HG02623 (cell line): Measurements from ENCODE around the gene AMHR2.
A peak's percentile ranks its signal among the peaks of the same experiment; 100 is the strongest.
"Not testable (repeated sequence)": the region's sequence is repeated elsewhere in the genome, so short reads cannot be mapped to it uniquely, and the experiment has no call there.

Experiments used
- ATAC-seq: cut with Tn5 transposase; IDR thresholded peaks from one replicate; pipeline ENCODE4 v1.9.1; 2021; ENCODE audit warnings: moderate library complexity; ENCODE audit not compliant: unreplicated experiment

The AMHR2 gene

DNA sequence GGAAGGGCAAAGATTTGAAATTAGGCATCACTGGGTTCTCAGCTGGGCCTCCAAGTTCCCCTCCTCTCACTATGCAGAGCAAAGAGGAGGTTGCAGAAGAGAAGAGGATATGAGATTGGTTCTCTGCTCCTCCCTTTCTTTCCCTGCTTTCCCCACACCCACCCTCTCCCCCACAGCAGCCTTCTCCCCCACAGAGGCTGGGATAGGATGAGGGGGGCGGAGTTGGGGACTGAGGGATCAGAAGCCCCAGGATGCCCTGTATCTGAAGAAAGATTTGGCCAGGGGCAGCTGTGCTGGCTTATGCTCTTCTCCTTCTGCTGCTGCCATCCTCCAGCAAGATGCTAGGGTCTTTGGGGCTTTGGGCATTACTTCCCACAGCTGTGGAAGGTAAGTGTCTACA is at the start of gene AMHR2:
Gene AMHR2, plus strand, starts transcription at position 259 of the 400 bp plus-strand sequence. Its CDS starts 80 bp downstream, at position 339.
- no peak for ATAC-seq

DNA sequence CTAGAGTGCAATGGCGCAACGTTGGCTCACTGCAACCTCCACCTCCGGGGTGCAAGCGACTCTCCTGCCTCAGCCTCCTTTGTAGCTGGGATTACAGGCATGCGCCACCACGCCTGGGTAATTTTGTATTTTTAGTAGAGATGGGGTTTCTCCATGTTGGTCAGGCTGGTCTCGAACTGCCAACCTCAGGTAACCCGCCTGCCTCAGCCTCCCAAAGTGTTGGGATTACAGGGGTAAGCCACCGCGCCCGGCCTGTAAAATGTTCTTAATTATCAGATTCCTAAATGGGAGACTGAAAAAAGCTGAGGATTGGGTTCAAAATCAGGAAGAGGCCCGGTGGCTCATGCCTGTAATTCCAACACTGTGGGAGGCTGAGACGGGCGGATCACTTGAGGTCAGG is 49.4 kb upstream of the AMHR2 start:
- not testable (repeated sequence) for ATAC-seq

DNA sequence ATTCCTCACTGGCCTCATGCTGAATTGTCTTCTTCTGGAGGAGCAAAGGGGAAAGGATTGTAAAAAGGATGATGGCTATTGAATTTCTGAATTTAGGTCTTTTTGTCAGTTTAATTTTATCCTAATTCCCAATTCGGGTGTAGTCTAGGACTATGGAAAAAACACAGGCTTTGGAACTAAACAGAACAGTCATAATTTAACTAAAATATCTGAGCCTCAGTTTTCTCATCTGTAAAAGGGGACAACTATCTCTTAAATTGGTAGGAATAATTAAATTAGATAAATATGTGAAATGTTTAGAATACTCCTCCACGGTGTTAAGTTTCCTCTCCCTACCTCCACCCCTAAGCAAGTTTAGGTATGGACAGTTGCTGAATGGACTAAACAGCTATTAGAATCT is 46.9 kb upstream of the AMHR2 start:
- no peak for ATAC-seq

DNA sequence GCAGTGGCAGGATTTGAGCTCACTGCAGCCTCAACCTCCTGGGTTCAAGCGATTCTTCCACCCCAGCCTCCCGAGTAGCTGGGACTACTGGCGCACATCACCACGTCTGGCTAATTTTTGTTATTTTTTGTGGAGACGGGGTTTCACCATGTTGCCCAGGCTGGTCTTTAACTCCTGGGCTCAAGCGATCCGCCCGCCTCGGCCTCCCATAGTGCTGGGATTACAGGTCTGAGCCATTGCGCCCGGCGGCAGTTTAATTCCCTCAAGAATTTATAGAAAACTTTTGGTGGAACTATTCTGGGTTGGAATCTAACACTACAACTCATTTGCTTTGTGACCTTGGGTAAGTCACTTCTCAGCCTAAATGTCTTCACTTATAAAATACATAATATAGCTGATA is 45.4 kb upstream of the AMHR2 start:
- ATAC-seq = no peak

DNA sequence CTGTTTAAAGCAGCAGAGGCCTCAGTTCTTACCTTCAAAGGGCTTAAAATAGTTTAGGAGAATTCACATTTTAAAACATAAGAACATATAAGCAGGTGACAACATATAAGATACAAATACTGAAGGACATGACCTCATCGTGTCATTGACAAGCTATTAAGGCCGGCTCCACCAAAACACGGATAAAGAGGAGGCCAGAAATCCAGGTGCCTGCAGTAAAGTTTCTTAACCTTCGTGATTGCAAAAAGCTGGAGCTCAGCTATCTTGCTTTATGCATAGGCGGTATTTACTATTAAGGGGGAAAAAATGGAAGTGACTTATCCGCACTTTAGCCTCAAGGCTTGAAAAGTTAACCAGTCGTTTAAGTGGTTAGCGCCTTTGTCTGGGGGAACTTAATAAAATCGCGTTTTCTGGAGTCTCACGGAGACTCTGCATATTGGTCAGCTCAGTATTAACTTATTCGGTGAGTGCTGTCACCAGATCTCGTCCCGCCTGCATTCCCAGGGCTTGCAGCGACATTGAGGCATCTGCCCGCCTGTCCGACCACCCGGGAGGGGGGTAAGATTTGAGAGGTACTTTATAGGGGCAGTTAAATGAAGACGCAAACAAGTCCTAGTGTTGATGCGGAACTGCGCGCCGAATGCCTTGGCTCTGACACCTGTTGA is 44.8 kb upstream of the AMHR2 start:
- no peak for ATAC-seq

DNA sequence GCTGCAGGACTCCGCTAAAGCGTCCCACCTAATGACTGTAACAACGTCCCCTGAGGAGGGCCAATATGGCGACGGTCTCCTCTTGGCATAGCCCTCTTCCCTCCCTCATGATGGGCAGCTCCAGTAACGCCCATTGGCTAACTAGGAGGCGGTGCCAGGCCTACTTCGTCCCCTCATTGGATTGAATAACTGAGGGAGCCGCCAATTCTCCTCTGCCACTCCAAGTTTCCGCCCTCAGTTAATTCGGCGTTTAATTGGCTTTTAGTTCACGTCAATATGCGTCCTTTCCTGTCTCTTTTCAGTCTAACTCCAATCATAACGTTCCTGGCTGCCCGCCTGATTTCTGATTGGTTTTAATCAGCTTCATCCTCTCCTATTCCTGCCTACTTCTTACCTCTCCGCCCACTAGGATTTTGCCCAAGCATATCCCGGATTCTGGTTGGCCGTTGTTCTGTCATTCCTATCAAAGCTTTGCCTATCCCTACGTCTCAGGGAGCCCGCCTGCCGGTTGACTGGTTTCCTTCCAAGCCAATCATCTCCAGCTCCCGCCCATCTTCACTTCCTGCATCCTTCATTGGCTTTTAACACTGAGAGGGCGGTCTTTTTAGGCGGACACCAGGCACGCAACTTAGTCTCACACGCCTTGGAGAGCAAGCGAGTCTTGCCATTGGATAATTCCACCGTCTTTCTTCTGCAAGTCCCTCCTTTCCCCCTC is 44.1 kb upstream of the AMHR2 start:
- peak; percentile 62 for ATAC-seq

DNA sequence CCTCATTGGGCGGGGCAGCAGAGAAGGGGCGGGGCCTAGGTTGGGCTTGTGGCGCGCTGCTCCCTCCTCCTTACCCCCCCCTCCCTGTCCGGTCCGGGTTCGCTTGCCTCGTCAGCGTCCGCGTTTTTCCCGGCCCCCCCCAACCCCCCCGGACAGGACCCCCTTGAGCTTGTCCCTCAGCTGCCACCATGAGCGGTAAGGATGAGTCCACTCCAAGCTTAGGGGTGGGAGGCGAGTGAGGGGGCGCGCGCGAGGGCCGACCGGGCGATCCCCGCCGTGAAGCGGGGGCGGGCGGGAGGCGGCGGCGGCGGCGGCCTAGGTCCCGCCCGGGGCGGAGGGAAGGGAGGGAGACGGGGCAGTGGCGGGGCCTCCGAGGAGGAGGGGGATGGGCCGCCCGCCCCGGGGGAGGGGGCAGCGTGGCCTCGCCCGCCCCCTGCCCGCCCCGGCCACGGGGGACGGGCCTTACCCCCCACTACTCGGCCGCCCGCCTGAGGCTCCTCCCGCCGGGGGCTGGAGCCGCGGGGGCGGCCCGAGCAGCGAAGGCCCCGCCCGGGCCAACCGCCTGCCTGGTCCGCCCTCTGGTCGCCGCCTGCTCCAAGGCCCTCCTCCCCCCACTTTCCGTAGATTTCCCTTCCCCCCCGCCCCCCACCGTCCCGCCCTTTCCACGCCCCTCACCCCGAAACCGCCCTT is 43.4 kb upstream of the AMHR2 start, which contains the start of gene SP1:
Gene SP1, plus strand, starts transcription at position 73 of the 690 bp plus-strand sequence. Its CDS starts 116 bp downstream, at position 189.
- ATAC-seq = peak; percentile 36

DNA sequence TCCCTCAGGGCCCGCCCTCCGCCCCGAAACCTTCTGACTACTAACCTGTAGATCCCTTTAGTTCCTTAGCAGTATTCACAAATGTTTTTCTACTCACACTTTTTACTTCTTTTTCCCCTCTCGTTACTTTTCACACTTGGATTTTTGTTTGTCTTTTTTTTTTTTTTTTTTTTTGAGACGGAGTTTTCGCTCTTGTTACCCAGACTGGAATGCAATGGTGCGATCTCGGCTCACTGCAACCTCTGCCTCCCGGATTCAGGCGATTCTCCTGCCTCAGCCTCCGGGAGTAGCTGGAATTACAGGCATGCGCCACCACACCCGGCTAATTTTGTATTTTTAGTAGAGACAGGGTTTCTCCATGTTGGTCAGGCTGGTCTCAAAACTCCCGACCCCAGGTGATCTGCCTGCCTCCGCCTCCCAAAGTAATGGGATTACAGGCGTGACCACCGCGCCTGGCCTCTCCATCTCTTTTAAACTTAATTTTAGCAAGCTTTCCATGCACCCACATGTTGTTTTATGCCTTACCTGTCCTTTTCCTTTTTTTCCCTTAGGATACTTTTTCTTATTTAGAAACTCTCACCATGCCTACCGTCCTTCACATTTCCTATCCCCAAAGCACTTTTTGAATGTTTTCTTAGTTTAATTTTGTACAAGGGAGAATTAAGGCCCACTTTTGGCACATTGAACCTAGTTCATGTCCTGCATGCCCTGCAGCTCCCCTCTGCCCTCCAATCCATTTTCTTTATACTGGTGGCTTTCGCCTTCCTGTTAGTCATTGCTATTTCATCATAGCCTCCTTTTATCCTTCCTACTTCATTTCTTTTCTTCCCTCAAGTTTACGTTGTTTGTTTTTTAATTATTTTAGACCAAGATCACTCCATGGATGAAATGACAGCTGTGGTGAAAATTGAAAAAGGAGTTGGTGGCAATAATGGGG is 42.6 kb upstream of the AMHR2 start:
- no peak for ATAC-seq

DNA sequence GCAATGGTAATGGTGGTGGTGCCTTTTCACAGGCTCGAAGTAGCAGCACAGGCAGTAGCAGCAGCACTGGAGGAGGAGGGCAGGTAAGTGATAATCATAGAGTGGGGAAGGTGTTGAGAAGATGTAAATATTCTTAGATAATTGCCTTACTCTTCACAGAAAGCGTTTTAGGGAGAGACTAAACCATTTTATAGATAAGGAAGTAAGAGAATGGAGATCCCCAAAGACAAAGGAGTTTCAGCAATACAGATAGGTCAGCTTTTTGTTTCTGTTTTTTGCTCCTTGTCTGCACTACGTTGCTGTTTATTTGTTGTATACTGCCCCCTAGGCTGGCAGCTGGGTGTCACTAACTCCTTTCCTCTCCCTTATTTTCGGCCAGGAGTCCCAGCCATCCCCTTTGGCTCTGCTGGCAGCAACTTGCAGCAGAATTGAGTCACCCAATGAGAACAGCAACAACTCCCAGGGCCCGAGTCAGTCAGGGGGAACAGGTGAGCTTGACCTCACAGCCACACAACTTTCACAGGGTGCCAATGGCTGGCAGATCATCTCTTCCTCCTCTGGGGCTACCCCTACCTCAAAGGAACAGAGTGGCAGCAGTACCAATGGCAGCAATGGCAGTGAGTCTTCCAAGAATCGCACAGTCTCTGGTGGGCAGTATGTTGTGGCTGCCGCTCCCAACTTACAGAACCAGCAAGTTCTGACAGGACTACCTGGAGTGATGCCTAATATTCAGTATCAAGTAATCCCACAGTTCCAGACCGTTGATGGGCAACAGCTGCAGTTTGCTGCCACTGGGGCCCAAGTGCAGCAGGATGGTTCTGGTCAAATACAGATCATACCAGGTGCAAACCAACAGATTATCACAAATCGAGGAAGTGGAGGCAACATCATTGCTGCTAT is 41.7 kb upstream of the AMHR2 start:
- ATAC-seq = no peak

DNA sequence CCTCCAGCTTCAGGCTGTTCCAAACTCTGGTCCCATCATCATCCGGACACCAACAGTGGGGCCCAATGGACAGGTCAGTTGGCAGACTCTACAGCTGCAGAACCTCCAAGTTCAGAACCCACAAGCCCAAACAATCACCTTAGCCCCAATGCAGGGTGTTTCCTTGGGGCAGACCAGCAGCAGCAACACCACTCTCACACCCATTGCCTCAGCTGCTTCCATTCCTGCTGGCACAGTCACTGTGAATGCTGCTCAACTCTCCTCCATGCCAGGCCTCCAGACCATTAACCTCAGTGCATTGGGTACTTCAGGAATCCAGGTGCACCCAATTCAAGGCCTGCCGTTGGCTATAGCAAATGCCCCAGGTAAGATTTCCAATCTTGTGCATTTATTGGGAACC is 40.4 kb upstream of the AMHR2 start:
- no peak for ATAC-seq

DNA sequence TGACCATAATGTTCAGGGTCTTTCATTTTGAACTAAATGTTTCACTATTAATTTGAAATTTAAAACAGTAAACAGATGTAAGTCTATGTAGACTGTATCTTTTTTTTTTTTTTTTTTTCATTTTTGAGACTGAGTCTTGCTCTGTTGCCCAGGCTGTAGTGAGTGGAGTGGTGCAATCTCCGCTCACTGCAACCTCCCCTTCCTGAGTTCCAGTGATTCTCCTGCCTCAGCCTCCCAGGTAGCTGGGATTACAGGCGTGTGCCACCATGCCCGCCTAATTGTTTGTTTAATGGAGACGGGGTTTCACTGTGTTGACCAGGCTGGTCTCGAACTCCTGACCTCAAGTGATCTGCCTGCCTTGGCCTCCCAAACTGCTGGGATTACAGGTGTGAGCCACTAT is 37.3 kb upstream of the AMHR2 start:
- ATAC-seq = not testable (repeated sequence)

DNA sequence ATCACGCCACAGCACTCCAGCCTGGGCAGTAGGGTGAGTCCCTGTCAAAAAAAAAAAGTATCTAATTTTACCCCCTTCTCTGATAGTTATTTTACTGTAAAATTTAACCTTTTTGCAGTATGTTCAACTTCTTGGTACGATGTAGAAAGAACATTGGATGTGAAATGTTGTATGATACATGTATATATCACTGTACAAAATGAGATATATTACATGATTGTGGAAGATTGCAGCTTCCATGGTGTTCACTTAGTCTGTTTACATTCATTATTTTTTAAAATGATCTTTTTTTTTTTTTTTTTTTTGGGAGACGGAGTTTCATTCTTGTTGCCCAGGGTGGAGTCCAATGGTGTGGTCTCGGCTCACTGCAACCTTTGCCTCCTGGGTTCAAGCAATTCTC is 34.7 kb upstream of the AMHR2 start:
- ATAC-seq = no peak

DNA sequence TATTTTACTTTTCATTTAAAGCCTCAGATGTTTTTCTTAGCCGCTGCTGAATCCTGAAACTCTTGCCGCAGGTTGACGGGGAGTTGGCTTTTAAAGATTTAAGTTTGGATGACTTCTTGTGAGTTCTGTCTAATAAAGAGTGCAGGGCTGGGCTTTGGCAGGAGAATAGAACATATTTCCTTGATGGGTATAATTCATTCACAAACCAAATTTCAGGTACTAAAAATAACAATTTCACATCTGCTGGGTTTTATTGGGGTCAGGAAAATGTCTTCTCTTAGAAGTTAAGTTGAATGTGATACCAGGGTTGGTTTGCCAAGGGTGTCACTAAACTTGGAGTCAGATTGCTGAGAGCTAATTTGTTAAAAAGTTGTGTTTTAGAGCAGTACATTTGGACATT is 34.0 kb upstream of the AMHR2 start:
- no peak for ATAC-seq

DNA sequence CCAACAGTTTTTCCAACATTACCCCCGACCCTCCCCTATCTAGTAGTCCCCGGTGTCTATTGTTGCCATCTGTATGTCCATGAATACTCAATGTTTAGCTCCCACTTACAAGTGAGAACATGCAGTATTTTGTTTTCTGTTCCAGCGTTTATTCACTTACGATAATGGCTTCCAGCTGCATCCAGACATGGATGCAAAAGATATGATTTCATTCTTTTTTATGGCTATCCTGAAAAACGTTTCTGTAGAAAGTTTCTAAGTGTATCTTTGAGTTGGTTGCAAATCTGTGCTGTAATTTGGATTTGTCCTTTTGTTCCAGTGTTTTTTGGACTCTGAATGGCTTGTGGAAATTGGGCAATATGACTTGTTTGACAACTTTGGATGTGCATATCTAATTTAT is 31.9 kb upstream of the AMHR2 start:
- ATAC-seq = no peak

DNA sequence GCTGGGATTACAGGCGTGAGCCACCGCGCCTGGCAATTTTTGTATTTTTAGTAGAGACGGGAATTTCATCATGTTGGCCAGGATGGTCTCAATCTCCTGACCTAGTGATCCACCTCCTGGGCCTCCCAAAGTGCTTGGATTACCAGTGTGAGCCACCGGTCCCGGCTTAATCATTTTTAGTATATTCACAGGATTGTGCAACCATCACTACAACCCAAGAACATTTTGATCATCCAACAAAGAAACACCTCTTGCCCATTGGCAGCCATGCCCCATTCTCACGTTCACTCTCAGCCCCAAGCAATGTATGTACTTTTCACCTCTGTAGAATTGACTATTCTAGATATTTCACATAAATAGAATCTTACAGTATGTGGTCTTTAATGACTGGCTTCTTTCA is 23.8 kb upstream of the AMHR2 start:
- no peak for ATAC-seq

DNA sequence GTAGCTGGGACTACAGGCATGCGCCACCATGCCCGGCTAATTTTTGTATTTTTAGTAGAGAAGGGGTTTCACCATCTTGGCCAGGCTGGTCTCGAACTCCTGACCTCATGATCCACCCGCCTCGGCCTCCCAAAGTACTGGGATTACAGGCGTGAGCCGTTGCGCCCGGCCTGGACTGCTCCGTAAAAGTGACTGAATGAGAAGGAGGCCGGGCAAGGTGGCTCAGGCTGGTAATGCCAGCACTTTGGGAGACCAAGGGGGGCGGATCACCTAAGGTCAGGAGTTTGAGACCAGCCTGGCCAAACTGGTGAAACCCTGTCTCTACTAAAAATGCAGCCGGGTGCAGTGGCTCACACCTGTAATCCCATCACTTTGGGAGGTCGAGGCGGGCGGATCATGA is 21.3 kb upstream of the AMHR2 start:
- ATAC-seq = not testable (repeated sequence)

DNA sequence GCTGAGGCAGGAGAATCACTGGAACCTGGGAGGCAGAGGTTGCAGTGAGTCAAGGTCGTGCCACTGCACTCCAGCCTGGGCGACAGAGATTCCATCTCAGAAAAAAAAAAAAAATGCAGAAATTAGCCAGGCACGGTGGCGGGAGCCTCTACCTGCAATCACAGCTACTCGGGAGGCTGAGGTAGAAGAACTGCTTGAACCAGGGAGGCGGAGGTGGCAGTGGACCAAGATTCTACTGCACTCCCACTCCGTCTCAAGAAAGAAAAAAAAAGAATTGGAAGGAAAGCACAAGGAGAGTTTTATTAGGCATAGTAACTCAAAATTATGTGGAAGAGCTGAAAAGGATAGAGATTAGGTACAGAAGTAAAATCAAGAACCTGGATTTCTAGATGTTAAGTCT is 20.8 kb upstream of the AMHR2 start:
- no peak for ATAC-seq

DNA sequence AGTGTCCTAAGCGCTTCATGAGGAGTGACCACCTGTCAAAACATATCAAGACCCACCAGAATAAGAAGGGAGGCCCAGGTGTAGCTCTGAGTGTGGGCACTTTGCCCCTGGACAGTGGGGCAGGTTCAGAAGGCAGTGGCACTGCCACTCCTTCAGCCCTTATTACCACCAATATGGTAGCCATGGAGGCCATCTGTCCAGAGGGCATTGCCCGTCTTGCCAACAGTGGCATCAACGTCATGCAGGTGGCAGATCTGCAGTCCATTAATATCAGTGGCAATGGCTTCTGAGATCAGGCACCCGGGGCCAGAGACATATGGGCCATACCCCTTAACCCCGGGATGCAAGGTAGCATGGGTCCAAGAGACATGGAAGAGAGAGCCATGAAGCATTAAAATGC is 12.7 kb upstream of the AMHR2 start:
- ATAC-seq = no peak

DNA sequence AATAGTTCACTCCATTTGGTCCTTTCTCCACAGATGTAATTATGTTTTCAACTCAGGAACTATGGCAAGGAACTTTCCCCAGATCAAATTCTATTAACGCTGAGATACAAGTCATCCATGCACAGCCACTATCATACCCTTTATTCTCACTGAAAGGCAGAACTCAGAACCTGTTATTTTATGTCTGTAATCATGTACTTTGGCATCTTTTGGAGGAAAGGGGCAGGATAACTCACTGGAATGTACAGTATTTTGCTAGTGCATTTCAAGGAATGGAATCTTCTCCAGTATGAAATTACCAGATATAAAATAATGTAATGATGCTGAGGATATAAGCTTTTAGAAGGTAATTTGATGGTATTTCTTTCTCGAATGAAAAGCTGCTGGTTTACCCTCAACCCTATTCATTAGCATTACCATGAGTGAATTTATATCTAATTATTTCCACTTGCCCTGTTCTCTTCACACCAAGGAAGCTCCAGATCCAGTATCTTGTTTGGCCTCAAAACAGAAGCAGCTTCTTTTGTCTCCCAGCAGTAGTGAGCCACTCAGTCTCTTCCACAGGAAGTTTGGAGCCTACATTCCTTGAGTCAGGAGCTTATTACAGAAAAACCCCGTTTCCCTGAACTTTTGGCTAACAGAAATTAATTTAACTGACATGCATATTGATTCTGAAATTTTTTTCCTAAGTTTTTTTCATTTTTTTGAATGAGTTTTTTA is 10.0 kb upstream of the AMHR2 start:
- no peak for ATAC-seq
